HG02798 (cell line): ENCODE data around the gene CHST11.
"Not testable (repeated sequence)": the region's sequence is repeated elsewhere in the genome, so short reads cannot be mapped to it uniquely, and the experiment has no call there.

Experiments used
- ATAC-seq: cut with Tn5 transposase; IDR thresholded peaks from one replicate; pipeline ENCODE4 v1.9.1; 2021; ENCODE audit warnings: mild to moderate bottlenecking; ENCODE audit not compliant: unreplicated experiment, poor library complexity

The CHST11 gene

DNA sequence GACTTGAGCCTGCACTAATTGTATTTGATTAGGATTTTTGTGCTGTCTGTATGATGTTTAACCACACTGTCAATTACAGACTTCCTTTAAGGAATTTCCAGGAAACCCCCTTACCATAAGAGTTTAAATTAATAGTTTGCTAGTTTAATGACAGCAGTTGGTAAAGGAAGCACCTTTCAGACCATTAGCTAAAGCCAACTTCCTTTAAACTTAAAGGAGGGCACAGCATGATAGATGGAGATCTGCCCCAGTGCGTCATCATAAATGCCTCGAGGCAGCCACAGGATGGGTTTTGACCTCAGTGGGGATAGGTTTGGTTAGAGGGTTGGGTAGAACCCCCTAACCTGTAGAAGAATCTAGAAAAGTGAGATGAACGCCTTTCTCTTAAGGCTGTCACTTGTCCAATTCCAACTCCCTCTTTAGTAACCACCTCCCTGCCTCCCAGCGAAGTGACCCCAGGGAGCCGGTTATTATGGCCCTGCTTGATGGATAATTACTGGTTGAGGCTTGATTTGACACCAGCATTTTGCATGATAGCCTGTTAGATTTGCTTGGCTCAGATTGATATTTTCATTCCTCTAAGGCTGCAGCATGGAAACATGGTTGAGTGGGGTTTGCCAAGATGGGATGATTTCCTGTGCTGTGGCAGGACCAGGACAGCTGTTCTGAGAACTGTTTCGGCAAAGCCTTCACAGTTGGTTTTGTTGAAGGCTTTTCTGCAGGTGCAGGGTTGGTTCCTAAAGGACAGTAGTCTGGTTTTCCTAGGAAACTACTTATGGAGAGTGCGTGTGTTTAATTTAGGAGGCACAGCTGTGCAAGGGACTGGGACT lies 62.7 kb downstream of the CHST11 start:
- ATAC-seq = no peak

DNA sequence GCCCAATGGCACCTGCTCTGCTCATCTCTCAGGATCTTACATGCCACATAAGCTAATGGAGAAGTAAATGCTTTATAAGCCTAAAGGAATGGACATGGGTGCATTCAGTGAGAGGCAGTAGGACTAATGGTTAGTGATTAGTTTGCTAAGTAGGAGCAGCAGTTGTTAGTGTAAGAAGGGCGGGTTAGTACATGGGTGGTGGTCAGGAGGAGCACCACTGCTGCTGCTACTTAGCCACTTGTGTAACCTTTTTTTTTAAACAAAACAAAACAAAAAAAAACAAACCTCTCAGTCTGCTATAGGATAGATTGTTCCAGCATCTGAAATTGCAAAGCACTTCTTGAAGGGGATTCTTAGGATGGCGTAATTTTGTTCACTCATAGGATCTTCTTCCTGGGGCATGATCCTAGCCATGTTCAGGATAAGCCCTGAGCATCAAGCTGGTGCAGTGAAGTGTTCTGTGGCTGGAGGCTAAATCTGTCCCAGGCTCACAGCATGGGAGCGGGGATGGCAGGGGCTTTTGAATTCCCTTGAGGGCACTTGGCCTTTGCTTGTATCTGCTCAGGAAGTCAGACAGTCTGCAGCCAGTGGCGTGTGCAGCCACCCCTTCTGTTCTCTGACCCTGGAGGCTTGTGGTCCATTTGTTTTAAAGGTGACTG lies 63.6 kb downstream of the CHST11 start:
- peak; percentile 71 for ATAC-seq

DNA sequence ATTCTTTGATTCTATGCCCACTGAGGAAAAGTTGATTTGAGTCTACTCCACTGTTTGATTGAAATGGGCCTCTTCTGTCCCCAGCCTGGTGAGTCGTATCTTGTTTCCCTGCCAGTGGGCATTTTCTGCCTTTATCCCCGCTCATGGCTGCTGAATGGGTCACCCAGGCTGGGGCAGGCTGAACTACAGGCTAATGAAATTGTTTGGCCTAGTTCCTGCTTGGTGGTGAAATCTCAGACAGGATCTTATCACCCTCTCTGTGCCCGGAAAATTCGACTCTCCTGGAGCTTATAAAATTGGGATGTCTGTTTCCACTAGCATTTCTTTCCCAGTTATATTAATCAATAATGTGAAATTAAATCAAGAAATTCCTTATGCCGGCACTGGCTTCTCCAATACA lies 65.0 kb downstream of the CHST11 start:
- ATAC-seq = no peak

GRCh38 chr12:104522985-104523722 lies 66.4 kb downstream of the CHST11 start:
- ATAC-seq = no peak

- ATAC-seq = no peak
These were observed 67.5 kb downstream of the CHST11 start for GRCh38 chr12:104524034-104524832.

- no peak for ATAC-seq
These were observed 69.6 kb downstream of the CHST11 start for GRCh38 chr12:104526320-104526719.

- ATAC-seq = no peak
These were observed 70.0 kb downstream of the CHST11 start for GRCh38 chr12:104526751-104527150.

DNA sequence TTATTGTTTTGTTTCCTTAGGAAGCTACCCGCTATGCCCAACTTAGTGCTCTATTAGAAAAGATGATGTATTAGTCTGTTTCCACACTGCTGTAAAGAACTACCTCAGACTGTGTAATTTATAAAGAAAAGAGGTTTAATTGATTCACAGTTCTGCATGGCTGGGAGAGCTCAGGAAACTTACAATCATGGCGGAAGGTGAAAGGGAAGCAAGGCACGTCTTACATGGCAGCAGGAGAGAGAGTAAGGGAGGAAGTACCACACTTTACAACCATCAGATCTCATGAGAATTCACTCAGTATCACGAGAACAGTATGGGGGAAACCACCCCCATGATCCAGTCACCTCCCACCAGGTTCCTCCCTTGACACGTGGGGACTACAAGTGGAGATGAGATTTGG lies 70.9 kb downstream of the CHST11 start:
- not testable (repeated sequence) for ATAC-seq

DNA sequence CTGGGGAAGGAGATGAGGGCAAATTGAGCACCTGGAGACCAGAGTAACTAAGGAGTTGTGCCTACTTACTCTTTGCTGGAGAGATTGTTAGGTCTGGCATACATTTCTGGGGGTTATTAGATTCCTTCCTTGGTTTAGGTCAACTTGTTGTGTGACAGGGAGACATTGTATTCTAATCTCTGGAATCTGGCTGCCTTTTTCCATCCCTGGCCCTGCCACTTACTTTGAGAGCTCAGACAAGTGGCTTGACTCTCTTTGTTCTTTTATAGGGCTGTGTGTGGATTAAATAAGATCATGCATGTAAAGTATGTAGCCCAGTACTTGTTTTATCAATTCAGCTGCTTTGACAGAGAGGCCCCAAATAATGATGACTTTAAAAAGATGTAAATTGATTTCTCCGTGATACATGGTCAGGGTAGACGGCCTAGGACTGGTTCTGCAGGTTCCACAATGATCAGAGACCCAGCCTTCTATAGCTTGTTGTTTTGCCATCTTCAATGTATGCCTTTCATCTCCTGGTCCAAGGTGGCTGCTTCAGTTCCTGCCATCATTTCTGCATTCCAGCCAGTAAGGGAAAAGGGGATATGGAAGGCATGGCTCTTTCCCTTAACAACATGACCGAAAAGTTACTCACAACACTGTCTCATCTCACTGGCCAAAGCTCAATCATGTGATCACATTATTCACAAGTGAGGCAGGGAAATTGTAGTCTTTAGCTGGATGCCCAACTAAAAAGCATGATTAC lies 72.6 kb downstream of the CHST11 start:
- no peak for ATAC-seq

GRCh38 chr12:104532636-104533035 lies 75.9 kb downstream of the CHST11 start:
- ATAC-seq = no peak

GRCh38 chr12:104533134-104533533 lies 76.4 kb downstream of the CHST11 start:
- ATAC-seq = no peak

DNA sequence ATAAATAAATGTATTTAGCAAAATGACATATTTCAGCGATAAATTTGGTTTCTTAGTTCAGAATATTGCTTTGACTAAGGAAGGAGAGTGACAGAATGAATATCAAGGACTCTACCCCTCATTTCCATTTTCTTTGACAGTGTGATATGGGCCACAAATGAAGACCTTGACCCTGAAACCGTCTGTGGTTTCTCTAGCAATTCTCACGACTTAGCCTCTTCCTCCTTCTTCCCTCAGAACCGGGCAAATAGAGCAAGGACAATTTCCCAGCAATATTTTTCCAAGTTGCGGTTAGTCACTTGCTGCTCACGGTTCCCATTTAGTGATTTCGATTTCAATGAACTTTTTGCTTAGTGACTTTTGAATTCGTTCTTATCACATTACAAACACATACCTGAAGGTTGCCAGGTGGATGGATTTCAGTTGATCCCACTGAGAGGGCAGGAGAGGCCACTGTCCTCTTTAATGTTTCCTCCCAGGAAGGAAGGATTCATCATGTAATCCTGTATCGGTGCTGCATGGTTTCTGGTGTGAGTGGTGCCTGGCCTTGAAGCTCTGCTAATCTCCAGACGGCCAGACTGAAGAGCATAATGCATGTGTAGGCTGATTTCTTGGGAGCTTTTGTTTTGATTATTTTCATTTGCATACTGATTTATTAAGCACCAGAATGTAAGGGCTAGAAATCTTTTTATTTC lies 77.6 kb downstream of the CHST11 start:
- ATAC-seq = no peak

- no peak for ATAC-seq
These were observed 78.1 kb downstream of the CHST11 start for GRCh38 chr12:104534857-104535248.

DNA sequence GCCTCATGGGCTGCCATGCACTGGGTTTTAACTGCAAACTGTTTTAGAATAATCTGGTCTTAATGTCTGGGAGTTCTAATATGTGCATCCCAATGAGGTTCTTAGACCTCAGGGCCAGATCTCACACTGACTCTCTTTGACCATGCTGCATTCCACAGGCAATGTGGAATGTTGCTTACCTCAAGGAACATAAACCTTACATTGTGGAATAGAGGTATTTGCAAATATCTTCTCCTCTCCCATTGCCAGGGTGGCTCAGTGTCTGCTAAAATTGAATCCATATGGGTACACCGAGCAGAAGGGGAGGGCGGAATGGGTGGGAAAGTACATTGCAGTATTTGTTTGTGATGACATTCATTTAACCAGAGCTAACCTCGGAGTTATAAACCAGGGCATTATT lies 78.6 kb downstream of the CHST11 start:
- ATAC-seq = no peak

- no peak for ATAC-seq
These were observed 80.1 kb downstream of the CHST11 start for GRCh38 chr12:104536841-104537240.

DNA sequence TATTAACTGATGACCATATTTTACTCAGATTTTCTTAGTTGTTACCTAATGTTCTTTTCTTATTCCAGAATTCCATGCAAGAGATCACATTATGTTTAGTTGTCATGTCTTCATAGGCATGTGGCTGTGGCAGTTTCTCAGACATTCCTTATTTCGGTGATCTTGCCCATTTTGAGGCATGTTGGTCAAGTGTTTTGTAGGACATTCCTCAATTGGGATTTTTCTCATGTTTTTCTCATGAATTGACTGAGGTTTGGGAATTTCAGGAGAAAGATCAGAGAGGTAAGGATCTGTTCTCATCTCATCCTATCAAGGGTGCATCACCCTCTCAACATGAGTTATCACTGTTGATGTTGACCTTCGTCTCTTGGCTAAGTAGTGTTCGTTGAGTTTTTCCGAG lies 81.3 kb downstream of the CHST11 start:
- no peak for ATAC-seq

GRCh38 chr12:104538891-104539462 lies 82.2 kb downstream of the CHST11 start:
- ATAC-seq = no peak

DNA sequence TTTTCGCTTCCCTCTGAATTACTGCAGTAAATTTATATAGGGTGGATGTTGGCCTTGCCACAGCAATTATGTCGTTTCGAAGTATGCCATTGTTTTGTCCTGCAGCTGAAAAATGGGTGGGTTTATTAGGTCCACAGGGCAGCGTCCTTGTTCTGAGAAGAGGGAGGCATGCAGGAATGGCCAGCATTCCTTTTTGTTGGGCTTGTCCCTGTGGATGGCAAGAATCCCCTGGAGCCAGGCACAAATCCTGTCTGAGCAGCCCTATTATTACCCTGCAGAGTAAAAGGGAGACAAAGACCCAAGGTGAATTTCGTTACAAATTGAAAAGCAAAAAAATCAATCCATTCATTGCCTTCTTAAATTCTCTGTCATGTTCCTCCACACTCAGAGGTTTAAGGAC lies 88.1 kb downstream of the CHST11 start:
- no peak for ATAC-seq

DNA sequence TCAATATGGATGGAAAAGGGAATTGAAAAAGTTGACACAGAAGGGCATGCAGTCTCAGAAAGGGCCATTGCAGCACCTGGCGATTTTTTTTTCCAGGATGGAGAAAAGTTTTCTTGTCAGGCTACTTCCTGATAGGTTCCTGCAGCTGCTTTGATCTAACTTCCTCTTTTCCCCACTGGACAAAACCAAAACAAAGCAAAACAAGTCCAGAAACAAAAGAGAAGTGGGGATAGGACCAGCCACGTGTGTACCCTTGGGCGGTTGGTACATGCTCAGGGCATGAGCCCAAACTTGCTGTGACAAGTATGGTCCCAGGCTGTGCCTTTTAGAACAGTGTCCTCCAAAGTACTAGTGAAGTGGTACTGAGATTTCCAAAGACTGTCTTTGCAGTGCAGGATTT lies 89.8 kb downstream of the CHST11 start:
- no peak for ATAC-seq
